GM12801 (cell line): Measurements from ENCODE around the gene MZB1.

Experiments
- TF ChIP-seq, protein P1 (sequence below): IDR thresholded peaks from one replicate; pipeline ENCODE4 v1.5.1; 2011; ENCODE audit warnings: control low read depth; ENCODE audit not compliant: insufficient read length; ENCODE audit errors: extremely low read depth

Gene MZB1

DNA sequence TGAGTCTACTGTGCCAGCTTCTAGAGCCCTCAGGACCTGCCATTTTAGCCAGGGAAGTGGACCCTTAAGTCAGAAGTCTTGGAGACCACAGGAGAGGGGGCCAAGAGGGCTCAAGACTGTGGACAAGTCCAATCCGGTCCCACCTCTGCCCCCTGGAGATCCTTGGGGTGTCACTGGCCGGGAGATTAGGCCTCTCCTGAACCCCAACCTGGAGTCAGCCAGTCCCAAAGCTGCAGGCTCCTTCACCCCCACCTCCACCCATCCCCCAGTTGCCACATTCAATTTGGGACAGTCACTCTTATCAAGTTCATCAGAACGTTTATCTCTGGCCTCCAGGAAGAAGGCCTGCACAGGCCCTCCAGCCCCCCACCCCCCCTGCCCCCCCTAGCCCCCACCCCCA is 6.9 kb downstream of the MZB1 start:
- TF ChIP-seq, protein P1, sequence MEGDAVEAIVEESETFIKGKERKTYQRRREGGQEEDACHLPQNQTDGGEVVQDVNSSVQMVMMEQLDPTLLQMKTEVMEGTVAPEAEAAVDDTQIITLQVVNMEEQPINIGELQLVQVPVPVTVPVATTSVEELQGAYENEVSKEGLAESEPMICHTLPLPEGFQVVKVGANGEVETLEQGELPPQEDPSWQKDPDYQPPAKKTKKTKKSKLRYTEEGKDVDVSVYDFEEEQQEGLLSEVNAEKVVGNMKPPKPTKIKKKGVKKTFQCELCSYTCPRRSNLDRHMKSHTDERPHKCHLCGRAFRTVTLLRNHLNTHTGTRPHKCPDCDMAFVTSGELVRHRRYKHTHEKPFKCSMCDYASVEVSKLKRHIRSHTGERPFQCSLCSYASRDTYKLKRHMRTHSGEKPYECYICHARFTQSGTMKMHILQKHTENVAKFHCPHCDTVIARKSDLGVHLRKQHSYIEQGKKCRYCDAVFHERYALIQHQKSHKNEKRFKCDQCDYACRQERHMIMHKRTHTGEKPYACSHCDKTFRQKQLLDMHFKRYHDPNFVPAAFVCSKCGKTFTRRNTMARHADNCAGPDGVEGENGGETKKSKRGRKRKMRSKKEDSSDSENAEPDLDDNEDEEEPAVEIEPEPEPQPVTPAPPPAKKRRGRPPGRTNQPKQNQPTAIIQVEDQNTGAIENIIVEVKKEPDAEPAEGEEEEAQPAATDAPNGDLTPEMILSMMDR: no peak

DNA sequence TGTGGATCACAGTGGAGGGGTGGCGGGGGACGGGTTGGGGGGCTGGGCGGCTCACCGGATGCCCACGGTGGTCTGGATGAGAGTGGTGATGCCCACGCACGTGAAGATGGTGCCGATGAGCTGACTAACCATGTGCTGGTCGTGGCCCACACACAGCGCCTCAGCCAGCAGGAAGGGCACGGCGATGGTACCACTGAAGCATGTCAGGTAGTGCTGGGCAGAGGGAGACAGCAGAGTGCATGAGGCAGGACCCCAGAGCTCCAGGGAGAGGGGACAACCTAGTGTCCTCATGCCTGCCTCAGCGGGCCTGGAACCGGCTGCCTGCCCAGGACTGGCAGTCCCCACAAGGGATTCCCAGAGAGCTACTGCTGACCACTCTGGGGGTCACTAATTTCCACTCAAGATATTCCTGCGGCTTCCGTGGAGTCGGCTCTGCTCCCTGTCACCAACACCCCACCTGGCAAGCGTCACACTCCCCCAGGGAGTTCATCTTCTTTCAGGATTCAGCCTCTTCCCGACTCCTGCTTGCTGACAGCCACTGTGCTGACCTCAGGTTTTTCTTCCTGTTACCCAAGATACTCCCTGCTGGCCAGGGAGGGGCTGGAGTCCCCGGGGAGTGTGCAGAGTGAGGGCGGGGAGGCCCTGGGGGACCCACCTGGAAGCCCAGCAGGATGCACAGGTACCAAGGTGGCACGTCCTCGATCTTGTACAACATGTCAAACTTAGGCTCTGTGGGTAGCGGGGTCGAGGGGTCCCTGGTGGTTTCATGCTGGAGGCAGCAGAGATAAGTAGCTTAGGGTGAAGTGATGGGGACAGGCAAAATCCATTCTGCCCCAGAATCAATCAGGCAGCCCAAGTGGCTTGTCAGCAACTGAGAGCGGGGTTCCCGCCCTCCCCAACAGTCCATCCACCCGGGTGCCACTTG is 7.6 kb downstream of the MZB1 start:
- TF ChIP-seq, protein P1: no peak

DNA sequence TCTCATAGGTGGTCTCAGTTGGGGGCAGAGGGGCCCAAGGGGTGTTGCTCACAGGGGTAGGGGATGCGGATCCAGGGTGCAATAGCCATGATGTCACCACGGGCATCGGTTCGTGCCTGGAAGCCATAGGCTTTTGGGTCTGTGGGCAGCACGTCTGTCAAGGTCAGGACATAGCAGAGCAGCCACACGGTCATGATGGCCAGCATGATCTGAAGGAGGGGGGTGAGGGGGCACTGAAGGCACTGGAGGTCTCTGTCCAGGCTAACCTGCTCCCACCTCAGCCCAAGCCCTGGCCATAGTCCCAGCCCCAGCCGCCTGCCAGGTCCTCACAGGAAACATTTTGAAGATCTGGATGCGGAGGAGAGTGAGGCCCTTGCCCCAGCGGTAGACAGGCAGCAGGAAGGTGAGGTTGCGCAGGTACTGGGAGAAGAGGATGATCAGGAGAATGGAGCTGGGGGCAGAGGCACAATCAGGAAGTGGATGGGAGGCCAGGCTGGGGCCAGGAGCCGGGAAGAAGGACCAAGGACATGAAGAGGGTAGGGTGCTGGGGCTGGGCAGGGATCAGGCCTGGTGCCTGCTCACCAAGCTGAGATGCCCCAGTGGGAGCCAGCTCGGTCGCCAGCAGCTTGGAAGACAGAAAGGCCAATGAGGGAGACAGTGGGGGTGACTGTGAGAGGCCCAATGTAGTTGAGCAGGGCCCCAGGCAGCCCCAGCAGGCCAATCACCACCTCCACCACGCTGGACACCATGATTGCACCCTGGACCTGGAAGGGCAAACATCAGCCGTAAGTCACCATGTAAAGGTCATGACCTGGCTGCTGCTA is 9.9 kb downstream of the MZB1 start:
- TF ChIP-seq, protein P1: no peak

DNA sequence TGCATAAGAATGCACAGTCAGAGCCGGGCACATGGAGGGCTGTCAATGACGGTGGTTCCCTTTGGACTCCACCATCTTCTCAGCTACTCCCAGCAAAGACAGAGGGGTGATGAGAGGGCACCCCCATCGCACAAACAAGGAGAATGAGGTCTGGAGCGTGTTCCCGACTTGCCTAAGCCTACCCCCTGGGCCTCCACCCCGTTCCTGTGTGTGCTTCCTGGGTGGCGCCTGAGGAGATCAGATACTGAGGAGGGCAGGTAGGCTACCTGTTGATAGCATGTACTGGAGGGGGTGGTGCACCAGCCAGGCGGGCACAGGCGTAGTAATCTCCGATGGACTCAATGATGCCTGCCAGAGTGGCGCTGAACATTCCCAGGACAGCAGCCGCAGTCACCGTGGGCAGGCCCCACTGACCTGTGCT is 10.8 kb downstream of the MZB1 start:
- TF ChIP-seq, protein P1: no peak

DNA sequence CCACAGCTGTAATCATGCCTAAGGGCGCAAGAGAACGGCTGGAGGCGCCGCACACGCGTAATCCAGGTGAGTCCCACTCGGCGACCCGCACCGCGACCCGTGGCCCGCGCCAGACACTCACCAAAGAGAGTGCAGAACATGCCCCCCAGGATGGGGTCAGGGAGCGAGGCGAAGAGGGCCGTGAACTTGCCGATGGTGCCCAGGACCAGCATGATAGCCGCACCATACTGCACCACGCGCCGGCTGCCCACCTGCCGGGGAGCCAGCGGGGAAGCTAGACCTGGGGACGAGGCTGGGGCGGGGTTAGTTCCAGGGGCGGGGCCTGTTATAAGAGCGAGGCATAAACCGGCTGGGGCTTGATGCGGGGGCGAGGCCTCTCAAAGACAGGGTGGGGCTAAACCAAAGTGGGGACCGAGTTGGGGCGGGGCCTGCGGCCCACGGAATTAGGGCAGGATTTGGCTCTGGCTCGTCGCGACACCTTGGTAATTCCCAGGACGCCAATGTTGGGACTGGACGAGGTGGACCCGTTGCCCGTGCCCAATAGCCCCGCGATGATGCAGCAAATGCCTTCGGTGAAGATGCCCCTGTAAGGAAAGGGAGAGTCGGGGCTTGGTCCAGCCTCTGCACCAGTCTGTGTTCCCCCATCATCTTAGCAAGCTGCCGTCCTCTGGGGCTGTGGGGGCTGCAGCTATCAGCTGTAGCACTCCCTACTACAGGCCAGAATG is 11.4 kb downstream of the MZB1 start:
- TF ChIP-seq, protein P1: no peak

DNA sequence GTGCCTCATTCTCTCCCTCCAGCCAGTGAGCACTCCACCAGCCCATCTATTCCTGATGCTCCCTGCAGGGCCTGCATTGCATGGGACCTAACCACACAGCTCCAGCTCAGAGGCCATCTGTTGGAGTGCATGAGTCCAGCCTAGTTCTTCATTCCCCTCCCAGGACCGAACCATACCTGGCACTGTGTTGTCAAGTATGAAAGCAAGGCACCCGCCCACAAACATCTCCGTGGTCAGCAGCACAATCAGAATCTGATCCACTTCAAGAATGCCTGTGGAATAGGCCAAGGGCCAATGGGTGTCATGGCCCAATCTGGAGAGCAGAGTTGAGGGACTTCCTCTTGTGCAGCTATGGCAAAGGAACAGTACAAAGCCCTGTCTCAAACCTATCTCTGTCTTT is 12.5 kb downstream of the MZB1 start:
- TF ChIP-seq, protein P1: no peak

DNA sequence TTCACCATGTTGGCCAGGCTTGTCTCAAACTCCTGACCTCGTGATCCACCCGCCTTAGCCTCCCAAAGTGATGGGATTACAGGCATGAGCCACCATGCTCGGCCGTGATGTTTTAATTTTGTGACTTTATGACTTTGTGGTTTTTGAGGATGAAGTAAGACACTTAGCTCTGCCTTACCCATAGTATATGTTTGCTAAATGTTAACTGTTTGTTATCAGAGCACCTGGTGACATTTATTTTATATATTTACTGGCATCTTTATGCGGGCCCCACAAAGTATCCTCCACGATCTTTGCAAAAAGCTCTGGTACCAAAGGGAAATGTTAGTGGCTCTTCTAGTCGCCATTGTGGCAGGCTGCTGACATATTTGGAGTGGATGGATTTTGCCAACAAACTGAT is 13.3 kb downstream of the MZB1 start:
- TF ChIP-seq, protein P1: no peak
